NCI-H2171 (cell line): ENCODE data around the gene STK39.
"Not testable (repeated sequence)": the region's sequence is repeated elsewhere in the genome, so short reads cannot be mapped to it uniquely, and the experiment has no call there.

ENCODE experiments used
- DNase-seq: peaks from one replicate; lab custom pipeline; 2025; lab: John Stamatoyannopoulos, UW

Gene STK39

DNA sequence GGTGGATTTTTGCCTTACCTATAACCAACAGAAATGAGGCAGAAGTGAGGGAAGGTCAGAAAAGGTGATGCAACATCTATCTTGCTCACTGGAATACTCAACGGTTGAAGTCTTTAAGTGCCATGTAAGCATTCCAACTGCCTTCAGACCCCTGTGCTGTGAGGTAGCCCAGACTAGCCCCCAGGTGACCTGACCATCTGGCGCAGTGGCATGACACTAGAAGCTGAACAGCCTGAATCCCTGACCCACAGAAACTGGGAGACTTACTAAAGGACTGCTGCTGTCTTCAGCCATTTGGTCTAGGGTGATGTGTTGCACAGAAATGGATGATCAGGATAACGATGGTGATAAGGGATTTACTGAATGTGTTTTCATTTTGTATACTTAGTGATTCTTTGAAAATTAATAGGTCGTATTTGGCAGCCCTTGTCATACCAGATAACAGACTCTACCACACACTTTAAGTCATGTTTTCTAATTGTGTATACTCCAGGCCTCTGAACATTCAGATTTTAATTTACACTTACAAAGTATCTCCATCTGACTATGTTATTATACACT is 161.5 kb downstream of the STK39 start:
- no peak for DNase-seq

DNA sequence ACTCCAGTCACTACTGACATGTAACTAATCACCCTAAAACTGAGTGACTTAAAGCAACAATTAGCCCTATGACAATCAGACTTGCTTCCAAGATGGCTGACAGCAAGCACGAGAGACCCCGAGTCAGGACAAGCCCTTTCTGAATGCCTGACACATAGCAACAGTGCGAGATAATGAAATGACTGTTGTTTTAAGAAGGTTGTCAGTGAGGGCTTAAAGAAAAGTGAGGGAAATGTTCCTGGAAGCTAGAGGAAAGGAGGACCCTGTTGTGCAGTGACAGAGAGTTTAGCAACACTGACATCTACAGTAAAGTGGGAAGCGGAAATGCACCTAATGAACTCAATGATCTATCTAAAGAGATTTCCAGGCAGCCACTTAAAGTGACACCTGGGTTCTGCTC is 163.1 kb downstream of the STK39 start:
- DNase-seq, result no peak

DNA sequence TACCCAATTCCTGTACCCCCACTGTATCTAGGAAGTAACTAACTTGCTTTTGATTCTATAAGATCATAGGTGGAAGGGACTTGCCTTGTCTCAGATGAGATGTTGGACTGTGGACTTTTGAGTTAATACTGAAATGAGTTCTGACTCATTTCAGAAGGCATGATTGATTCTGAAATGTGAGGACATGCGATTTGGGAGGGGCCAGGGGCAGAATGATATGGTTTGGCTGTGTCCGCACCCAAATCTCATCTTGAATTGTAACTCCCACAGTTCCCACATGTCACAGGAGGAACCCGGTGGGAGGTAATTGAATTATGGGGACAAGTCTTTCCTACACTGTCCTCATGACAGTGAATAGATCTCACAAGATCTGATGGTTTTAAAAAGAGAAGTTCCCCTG is 165.9 kb downstream of the STK39 start:
- not testable (repeated sequence) for DNase-seq

DNA sequence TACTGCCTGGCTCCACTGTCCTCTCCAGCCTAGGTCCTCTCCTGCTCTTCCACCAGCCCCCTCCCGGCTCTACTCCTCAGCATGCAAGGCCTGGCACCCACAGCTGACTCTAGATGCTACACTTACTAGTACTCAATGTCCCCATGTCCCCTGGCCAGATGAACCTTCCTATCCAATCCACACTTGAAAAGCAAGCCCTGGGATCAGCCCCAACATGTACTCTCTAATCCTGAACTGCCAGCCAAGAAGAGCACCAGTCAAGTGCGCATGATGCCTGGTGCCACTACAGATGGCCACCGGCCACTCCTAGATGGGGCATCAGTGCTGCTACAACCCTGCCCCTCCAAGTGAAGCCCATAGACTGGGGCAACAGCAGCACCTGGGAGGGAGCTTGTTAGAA is 168.2 kb downstream of the STK39 start:
- DNase-seq, result no peak

DNA sequence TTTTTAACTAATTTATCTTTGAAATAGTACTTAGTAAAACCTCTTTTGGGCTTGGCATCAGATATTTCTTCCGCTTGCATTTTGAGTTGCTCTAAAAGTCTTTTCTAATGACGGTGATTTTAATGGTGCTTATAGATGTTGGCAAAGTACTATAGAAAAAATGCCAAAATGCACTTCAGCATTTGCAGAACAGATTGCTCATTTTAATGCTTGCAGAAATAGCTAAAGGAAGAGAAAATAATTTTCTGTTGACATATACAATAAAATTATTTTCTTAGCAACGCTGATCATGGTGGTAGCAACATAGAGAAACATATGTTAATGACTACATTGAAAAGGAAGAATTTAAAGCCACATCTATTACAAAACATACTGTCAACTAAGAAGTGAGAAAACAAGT is 170.7 kb downstream of the STK39 start:
- no peak for DNase-seq

DNA sequence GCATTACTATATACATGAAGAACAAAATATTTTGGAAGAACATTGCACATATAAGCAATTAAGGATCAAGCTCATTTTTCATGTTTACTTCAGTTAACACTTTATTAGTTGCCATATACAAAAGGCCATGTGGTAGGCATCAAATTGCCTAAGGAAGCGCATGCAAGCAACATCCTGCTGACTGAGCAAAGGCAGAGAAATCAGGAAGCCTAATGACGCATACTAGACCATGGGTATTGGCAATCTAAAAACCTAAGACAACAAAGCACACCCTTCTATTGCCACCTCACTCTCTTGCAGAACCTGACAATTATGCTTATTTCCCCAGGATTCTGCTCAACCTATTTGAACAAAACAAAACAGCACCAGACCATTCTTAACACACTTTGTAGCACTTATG is 171.9 kb downstream of the STK39 start:
- no peak for DNase-seq

DNA sequence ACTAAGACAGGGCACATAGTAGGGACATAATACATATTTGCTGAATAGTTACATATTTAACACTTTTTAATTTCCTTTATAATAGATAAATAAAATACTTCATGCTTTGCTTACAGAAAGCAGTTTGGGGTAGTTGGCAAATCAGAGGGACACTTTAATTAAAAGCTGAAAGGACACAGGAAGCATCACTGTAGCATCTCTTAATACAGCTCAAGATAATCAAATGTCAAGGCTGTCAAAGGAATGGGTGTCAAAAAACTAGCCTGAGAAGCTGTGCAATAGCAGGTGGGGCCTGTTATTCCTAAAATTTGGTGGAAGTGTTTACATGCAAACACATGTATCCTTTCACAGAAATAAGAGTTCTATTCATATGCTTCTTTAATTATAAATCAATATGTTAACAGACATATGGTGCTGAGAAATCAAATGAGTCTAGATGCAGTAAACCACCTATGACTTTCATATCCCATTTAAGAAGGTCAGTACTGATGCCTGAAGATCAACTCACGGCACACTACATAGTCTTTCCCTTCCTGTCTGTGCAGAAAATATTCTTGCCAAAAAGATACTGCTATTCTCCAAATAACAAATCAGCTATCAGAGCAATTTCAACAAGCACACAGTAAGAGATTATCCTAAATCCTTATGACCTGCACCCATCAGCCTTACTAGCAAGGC is 174.6 kb downstream of the STK39 start:
- DNase-seq, result no peak

DNA sequence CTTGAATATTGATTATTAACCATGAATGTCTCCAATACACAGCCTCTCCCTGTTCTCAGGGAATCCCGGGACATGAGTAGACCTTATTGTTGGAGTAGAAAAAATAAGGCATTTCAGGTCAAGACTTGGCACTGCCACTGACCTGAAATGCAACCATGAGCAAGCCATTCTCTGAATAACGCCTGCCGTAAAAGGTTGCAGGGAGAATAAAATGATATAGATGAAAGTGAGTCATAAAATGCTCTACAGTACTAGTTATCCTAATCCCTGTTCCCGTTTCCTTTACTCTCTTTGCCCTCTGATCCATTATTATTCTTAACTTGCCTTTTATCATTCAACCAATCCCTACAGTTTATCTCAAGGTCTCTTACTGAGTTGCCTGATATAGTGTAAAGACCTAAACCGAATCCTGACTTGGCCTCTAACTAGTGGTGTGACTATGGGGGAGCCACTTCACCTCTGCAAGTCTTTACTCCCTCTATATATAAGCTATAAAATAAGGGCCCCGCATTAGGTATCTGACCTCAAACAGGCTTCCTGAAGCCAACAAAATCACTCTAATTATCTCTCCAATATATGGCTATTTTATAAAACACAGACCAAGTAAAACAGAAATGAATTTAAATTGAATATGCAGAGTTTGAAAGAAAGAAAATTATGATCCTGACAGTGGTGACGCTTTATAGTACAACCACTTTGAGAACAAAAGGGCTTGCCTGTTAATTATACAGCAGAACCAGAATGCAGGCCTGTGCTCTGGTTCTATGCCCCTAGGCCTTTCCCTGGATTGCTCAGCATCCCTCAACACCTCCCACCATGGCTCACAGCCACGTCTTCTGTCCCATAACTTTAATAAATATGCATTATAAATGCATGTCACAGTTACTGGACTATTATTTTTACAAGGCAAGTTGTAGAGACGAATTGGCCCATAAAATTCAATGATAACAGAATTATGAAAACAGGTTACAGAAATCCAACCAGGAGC is 183.1 kb downstream of the STK39 start:
- DNase-seq, result no peak

DNA sequence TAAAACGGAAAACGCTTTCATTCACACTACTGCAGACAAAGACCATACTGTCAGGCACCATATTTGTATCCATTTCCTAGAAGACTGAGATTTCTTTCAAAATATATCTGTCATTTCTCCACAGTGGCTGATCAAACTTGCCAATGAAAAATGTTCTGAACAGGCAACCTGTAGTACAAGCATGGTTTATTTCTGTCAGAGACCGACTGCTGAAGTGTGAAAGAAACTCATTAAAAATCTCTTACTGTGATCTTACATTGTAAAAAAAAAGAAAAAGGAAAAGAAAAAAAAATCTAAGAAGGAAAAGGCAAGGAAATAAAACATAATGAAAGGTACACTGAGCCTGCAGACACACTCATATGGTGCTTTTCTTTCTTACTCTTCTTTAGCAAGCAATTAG is 184.5 kb downstream of the STK39 start:
- DNase-seq, result no peak

DNA sequence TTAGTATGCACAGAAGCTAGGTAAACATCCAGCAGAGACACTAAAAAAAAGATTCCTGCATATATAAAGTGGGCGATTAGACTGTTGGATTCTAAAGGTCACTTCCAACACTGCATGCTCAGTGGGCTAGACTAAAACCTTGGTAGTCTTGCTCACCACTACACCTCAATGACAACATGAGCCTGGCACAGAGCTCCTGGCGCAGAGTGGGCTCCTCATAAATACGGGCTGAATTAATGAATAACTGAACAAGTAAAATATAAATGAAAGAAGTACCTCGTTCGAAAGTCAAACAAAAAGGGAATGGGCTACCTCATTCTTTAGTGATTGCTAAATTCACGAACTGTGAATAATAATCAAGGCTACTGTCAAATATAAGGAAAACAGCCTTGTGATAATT is 185.3 kb downstream of the STK39 start:
- no peak for DNase-seq

DNA sequence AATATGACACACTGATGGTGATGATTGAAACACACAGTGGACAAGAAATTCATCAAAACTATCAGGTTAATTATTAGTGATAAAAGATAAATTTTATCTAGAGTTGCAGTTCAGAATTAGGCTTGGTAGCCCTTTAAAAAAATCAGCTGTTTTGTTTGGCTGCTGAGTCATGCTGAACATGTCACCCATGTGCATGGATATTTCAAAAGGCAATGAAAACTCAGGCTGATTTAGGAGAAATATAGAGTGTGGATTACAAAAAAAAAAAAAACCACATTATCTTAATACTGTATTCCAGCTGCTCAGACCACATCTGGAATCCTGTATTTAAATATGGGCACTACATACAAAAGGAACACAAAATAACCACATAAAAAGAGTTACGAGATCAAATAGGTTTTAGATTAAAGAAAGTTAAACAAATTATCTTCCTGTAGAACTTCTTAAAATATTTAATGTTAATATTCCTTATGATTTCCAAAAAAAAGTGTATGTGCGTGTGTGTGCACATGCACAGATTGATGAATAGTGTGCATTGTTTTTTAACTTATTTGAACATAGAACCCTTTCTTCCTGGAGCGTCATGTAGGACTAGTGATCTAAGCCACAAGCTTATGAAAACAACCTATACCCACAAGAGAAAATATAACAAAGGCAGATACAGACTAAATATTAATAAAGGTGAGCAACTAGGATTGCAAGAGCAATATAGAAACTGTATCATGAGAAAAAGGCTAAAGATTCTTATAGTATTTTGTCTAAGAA is 186.2 kb downstream of the STK39 start:
- DNase-seq, result no peak

DNA sequence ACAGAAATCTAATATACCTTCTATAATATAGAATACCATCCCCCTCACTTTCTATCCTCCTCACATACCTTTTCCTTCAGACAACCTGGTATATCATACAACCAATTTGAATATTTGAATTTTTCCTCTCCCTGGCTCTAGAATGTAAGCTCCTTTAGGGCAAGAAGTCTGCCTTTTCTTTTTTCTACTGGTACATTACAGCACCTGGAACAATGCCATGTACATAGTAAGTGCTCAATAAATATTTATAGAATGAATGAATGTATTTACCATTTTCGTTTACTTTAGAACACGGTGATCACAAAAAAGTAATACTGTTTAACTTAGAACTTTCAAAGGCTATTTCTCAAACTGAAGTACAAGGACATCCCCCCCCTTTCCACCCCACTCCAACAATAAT is 187.6 kb downstream of the STK39 start:
- DNase-seq, result no peak

DNA sequence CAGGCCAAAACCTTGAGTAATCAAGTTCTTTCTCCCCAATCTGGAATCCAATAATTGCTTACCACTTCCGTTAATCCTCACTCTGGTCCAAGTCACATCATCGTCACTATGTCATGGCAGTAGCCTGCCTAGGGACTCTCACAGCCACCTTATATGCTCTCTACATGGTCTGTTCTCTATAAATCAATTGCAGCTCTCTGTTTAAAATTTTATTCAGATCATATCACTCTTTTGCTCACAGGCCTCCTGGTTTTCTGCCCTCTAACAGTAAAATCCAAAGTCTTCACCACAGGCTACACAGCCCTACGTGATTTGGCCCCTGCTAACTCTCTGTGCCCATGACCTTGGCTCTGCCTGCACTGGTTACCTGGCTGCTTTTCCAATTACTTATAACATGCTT is 188.7 kb downstream of the STK39 start:
- no peak for DNase-seq

DNA sequence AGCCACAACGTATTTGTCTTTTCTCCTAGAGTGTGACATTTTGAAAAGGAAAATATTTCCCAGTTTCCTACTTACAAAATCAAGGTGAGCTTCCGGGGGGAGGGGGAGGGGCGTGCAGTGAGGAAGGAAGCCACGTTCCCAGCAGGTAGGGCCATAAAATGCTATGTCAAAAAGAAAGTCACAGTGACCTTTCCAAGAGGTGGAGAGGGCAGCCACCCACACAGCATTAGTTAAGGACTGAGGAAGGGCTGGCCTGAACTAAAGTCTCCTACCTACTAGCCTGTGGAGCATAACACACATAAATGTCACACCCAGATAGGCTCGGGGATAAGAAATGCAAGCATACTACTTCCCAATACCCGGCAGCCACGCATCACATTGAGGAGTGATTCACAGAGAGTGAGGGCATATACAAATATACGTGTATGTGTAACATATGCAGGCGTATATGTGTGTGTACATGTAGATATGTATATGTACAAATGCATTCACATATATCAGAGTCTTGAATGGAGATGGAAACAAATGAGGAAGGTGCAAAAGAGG is 191.1 kb downstream of the STK39 start:
- no peak for DNase-seq

DNA sequence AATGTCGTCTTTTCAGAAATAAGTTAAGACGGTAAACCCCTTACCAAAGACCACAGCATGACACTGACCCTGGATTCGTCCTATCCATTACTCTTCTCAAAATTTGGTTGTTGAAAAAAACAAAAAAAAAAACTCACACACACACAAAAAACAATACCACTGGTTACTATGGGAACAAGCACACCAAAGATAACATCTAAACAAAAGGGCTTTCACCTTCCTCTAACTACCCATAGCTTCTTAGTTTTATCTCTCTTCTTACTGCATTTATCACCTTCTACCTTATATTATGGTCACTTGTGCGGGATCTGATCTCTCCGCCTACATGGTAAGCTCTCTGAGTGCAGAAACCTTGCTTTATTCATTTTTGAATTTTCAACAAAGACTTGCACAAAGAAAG is 192.7 kb downstream of the STK39 start:
- no peak for DNase-seq

DNA sequence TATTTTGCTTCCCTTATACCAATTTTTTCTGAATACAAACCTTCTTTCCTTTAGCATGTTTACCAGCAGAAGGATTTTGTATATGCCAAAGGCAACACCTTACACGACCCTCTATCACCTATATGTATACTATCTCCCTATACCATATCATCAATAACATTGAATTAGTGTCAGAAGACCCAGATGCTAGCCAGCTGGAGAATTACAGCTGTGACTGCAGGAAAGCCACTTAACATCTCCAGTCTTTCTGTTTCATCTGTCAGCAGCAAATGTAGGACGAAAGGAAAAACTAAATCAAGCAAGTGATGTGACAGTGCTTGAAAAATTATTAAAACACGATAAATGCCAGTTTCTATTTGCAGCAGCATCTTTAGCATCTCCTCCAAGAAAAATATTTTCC is 193.7 kb downstream of the STK39 start:
- no peak for DNase-seq

DNA sequence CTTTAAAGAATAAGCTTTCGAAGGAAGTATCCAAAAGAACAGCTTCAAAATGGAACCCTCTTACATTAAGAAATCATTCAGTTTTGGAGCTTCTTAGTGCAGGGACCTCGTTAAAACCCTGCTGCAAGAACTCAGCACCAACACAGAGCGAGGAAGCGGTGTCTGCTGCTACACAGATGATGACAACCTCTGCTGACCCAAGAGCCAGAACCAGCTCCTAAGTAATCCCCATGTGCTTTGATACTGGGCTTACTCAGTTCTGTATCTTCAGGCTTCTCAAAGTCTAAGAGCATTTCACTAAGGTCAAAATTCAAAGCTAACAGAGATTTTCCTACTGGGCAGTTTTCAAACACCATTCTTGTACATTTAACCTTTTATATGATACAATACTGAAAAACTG is 194.6 kb downstream of the STK39 start:
- no peak for DNase-seq

DNA sequence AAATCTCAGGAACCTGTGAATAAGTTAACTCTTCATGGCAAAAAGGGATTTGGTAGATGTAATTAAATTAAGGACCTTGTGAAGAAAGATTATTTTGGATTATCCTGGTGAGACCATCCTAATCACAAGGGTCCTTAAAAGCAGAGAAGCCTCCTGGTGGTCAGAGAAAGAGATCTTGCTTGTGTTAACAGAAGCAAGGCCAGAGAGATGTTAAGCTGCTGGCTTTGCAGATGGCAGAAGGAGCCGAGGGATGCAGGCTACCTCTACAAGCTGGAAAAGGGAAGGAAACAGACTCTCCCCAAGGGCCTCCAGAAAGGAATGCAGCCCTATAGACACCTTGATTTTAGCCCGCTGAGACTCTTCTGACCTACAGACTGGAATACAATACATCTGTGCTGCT is 197.0 kb downstream of the STK39 start:
- no peak for DNase-seq

DNA sequence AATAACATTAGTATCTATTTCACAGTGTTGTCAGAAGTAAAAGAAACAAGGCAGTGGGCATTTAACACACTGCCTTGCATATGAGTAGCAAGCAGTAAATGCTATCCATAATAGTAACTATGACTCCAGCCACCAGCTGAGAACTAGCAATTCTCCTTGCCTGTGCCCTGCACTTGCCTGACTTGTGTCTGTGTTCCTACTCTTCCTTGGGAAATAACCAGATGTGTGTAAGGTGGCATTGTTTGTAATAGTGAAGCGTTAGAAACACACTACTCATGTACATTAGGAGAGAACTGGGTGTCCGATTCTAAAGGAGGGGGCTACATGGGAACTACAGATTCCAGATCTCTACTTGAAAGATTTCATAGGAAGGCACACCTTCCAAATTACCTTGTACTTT is 197.8 kb downstream of the STK39 start:
- DNase-seq, result no peak

DNA sequence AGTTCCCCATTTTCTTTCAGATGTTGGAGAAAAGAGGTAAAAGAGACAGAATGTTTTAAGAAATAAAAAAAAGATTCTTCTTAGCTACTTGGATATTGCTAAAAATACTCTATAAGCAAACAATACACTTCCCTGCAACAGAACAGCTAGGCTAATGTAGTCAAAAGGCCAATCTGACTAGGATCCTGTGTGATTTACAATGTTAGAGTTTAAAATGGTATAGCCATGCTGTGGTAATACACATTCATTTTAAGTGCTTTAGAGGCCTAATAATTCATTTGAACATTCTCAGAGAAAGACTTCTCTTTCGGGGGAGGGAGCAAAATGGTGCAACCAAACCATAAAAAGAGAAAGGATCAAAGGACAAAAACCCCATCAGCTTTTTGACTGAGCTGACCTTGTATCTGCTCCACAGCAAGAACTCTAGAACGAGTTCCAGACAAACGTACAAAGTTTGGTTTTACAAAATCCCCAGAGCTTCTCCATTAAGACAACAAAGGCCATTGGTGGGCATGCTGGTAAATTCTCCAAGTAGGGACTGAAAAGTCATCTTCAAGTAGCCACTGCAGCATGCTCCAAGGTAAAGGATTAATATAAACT is 200.2 kb downstream of the STK39 start:
- DNase-seq, result no peak

DNA sequence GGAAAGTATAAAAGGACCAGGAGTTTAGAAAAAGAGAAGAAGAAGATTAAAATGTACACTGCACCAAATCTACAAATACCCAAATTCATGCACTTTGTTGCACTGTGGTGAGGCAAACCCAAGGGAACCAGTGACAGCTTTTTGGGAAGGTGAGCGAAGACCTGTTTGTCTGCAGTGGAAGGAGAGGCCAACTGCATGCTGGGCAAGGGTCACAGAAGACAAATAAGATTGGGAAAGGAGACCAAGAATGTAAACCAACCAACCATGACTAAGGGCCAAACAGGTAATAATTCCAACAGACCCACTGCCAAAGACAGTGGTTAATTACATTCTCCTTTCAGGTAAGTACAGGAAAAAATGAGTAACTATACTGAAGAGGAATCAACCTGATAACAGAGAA is 202.8 kb downstream of the STK39 start:
- DNase-seq, result no peak

DNA sequence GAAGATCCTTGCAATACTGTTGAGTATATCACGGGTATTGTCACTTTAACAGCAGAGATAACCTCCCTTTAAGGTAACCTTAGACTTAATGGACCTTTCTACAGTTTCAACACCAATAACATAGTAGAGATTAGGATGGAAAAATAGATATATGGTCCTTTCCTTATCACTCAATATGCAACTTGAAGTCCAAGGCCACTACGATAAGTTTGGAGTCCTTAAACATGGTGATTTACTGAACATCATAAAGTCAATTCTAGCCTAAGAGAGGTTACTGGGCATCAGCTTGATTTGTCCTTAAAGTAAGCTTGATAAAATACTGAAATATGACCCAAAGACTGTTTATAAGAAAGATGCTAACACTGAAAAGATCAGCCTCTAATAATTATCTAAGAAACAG is 203.2 kb downstream of the STK39 start:
- no peak for DNase-seq
